OCI-LY1 (cell line): Measurements from ENCODE around the gene ETV6.

Experiments
- H2AFZ ChIP-seq: fragments of 200-600 bp; sonication (generic), shearing (Covaris generic); 2 replicates; pipeline ENCODE4 v1.6.0; 2014; ENCODE audit warnings: antibody characterized with exemption, mild to moderate bottlenecking, low read length
- H3F3A ChIP-seq: fragments of 200-600 bp; sonication (generic), shearing (Covaris generic); 2 replicates; pipeline ENCODE4 v1.6.0; 2014; ENCODE audit warnings: mild to moderate bottlenecking, antibody characterized with exemption, low read length, moderate library complexity; ENCODE audit not compliant: insufficient read depth
- H3K27ac ChIP-seq: fragments of 200-600 bp; sonication (generic); 2 replicates; pipeline ENCODE4 v1.5.1; 2014; ENCODE audit warnings: low read length, mixed run types, mild to moderate bottlenecking, low read depth; ENCODE audit not compliant: poor library complexity, severe bottlenecking
- H3K27me3 ChIP-seq: fragments of 200-600 bp; sonication (generic); 2 replicates; pipeline ENCODE4 v1.6.0; 2014; ENCODE audit warnings: antibody characterized with exemption, mild to moderate bottlenecking, low read length, moderate library complexity; ENCODE audit not compliant: insufficient read depth
- H3K36me3 ChIP-seq: fragments of 200-600 bp; sonication (generic); 2 replicates; pipeline ENCODE4 v1.6.1; 2014; ENCODE audit warnings: mild to moderate bottlenecking, antibody characterized with exemption, low read length, moderate library complexity, mixed read lengths; ENCODE audit not compliant: insufficient read depth
- H3K4me1 ChIP-seq: fragments of 200-600 bp; sonication (generic); 2 replicates; pipeline ENCODE4 v1.5.1; 2014; ENCODE audit warnings: mild to moderate bottlenecking, low read length, moderate library complexity; ENCODE audit not compliant: insufficient read depth, severe bottlenecking
- H3K4me2 ChIP-seq: fragments of 200-600 bp; sonication (generic), shearing (Covaris generic); 2 replicates; pipeline ENCODE4 v1.6.1; 2014; ENCODE audit warnings: low read length
- H3K4me3 ChIP-seq: fragments of 200-600 bp; sonication (generic); 2 replicates; pipeline ENCODE4 v1.5.1; 2014; ENCODE audit warnings: low read length, low read depth, mild to moderate bottlenecking, mixed read lengths; ENCODE audit not compliant: poor library complexity, severe bottlenecking
- H3K79me2 ChIP-seq: fragments of 200-600 bp; shearing (Covaris generic); 2 replicates; pipeline ENCODE4 v1.6.1; 2016; ENCODE audit warnings: mixed run types, low read length, mixed read lengths; ENCODE audit not compliant: insufficient read depth
- H3K9ac ChIP-seq: fragments of 200-600 bp; sonication (generic), shearing (Covaris generic); 2 replicates; pipeline ENCODE4 v1.6.1; 2014; ENCODE audit warnings: mild to moderate bottlenecking, low read length, mixed read lengths
- H3K9me2 ChIP-seq: fragments of 200-600 bp; sonication (generic), shearing (Covaris generic); 2 replicates; pipeline ENCODE4 v1.6.1; 2014; ENCODE audit warnings: low read depth, mild to moderate bottlenecking, low read length, mixed read lengths
- H3K9me3 ChIP-seq: fragments of 200-600 bp; shearing (Covaris generic); 2 replicates; pipeline ENCODE4 v1.6.1; 2014; ENCODE audit warnings: low read length, mixed read lengths
- H4K20me1 ChIP-seq: fragments of 200-600 bp; sonication (generic), shearing (Covaris generic); 2 replicates; pipeline ENCODE4 v1.6.0; 2016; ENCODE audit warnings: mild to moderate bottlenecking, low read length; ENCODE audit not compliant: insufficient read depth
- CTCF ChIP-seq: fragments of 200-600 bp; sonication (generic), shearing (Covaris generic); IDR thresholded peaks from 2 replicates; pipeline ENCODE4 v1.5.1; 2017; ENCODE audit warnings: mild to moderate bottlenecking, antibody characterized with exemption, low read length, moderate library complexity, mixed read lengths
- EZH2 ChIP-seq: fragments of 200-600 bp; sonication (generic), shearing (Covaris generic); IDR thresholded peaks from 2 replicates; pipeline ENCODE4 v1.8.0; 2017; ENCODE audit warnings: borderline replicate concordance, mixed run types, mild to moderate bottlenecking, antibody characterized with exemption, low read length, moderate library complexity, mixed read lengths

Gene ETV6

GRCh38 chr12:11856971-11857370 lies 207.5 kb downstream of the ETV6 start:
- Histone ChIP-seq H3K4me3 (no peak overlapping the region), H3K27me3 (no peaks in the 10 kb centered on the region), H3K27ac (peak overlapping the region; percentile 98), H3K4me2 (peak overlapping the region; percentile 11; the same call in 1 of the 2 replicates), H3K9me2 (no peaks in the 10 kb centered on the region), H3K4me1 (peaks cover 74% of the 10 kb centered on the region), H3K9me3 (no peaks in the 10 kb centered on the region), H3K9ac (no peak overlapping the region; the same call in 1 of the 2 replicates), H2AFZ (no peak overlapping the region), H4K20me1 (no peaks in the 10 kb centered on the region), H3F3A (no peaks in the 10 kb centered on the region), H3K79me2 (no peaks in the 10 kb centered on the region), H3K36me3 (no peaks in the 10 kb centered on the region)
- TF ChIP-seq EZH2 (no peak), CTCF (peak; percentile 22; the same call in 1 of the 2 replicates)

GRCh38 chr12:11859705-11860425 lies 210.4 kb downstream of the ETV6 start:
- H3K36me3 ChIP-seq: no peaks in the 10 kb centered on the region
- H3K9ac ChIP-seq: no peak overlapping the region
- no peaks in the 10 kb centered on the region for H3K79me2 ChIP-seq
- no peak overlapping the region for H2AFZ ChIP-seq
- no peak for TF ChIP-seq EZH2
- H3F3A ChIP-seq: no peaks in the 10 kb centered on the region
- no peaks in the 10 kb centered on the region for H3K9me3 ChIP-seq
- H3K4me1 ChIP-seq: peaks cover 49% of the 10 kb centered on the region
- peak overlapping the region; percentile 29 for H3K27ac ChIP-seq
- H3K9me2 ChIP-seq: no peaks in the 10 kb centered on the region
- H4K20me1 ChIP-seq: no peaks in the 10 kb centered on the region
- no peaks in the 10 kb centered on the region for H3K27me3 ChIP-seq
- no peak overlapping the region for H3K4me2 ChIP-seq
- no peak overlapping the region for H3K4me3 ChIP-seq

GRCh38 chr12:11861155-11861863 lies 211.8 kb downstream of the ETV6 start:
- H3K36me3 ChIP-seq: peaks cover 2% of the 10 kb centered on the region; the same call in 1 of the 2 replicates
- no peaks in the 10 kb centered on the region for H3K9me2 ChIP-seq
- H4K20me1 ChIP-seq: no peaks in the 10 kb centered on the region
- H3K79me2 ChIP-seq: no peaks in the 10 kb centered on the region
- H2AFZ ChIP-seq: no peak overlapping the region
- H3K9ac ChIP-seq: no peak overlapping the region
- peaks cover 35% of the 10 kb centered on the region for H3K4me1 ChIP-seq
- H3K27me3 ChIP-seq: no peaks in the 10 kb centered on the region
- peaks cover 4% of the 10 kb centered on the region; the same call in 1 of the 2 replicates for H3K9me3 ChIP-seq
- H3K4me2 ChIP-seq: no peak overlapping the region
- no peak overlapping the region for H3K4me3 ChIP-seq
- H3K27ac ChIP-seq: peak overlapping the region; percentile 44
- no peaks in the 10 kb centered on the region for H3F3A ChIP-seq
- no peak for TF ChIP-seq CTCF
- TF ChIP-seq EZH2: no peak
